ENCODE data around the gene EVC2.

DNA sequence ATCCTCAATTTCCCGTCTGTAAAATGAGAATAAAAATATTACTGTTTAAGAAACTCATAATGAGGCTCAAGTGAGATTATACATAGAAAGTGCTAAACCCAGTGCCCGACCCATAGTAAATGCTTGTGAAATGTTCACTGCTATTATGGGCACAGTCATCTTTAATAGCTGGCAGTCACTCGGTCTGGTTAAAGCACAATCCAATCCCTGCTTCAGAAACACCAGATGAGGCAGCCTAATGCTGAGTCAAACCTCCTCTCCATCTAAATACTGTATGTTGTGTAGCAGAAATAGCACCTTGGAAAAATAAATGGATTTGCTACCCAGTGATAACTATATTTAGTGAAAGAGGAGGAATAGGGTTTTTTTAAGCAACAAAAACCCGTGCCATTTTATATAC lies 14.5 kb downstream of the EVC2 start:
- TF ChIP-seq GABPA (IDR thresholded peaks at IDR 0.05; ENCODE audit: low read depth) (no peak), POLR2AphosphoS5 (IDR thresholded peaks at IDR 0.05; ENCODE audit: low read depth) (no peak), REST (IDR thresholded peaks at IDR 0.05; ENCODE audit: insufficient replicate concordance, low read depth) (no peak), SPI1 (IDR thresholded peaks at IDR 0.05; ENCODE audit: borderline replicate concordance, low read depth) (no peak)
- TF ChIP-seq, protein P1, sequence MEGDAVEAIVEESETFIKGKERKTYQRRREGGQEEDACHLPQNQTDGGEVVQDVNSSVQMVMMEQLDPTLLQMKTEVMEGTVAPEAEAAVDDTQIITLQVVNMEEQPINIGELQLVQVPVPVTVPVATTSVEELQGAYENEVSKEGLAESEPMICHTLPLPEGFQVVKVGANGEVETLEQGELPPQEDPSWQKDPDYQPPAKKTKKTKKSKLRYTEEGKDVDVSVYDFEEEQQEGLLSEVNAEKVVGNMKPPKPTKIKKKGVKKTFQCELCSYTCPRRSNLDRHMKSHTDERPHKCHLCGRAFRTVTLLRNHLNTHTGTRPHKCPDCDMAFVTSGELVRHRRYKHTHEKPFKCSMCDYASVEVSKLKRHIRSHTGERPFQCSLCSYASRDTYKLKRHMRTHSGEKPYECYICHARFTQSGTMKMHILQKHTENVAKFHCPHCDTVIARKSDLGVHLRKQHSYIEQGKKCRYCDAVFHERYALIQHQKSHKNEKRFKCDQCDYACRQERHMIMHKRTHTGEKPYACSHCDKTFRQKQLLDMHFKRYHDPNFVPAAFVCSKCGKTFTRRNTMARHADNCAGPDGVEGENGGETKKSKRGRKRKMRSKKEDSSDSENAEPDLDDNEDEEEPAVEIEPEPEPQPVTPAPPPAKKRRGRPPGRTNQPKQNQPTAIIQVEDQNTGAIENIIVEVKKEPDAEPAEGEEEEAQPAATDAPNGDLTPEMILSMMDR (IDR thresholded peaks at IDR 0.05; ENCODE audit: insufficient read depth, low read length), result no peak

Data from HL-60 (cell line).